HG03097 (cell line): ENCODE measurements around the gene ITPR3.

ENCODE experiments used
- ATAC-seq: cut with Tn5 transposase; IDR thresholded peaks from one replicate; pipeline ENCODE4 v1.9.1; 2021; ENCODE audit not compliant: unreplicated experiment, low FRiP score

The ITPR3 gene

GRCh38 chr6:33711140-33712129, 90.3 kb downstream of the ITPR3 start, which contains the start of gene UQCC2:
TSS of gene UQCC2 (minus strand) at chr6:33711700. CDS start at chr6:33711686, 14 bp downstream.
- peak; percentile 71 for ATAC-seq

- ATAC-seq: no peak
Observed at GRCh38 chr6:33712914-33713313, 91.8 kb downstream of the ITPR3 start.

GRCh38 chr6:33713786-33714185, 92.7 kb downstream of the ITPR3 start:
- ATAC-seq: no peak

- ATAC-seq: no peak
Observed at GRCh38 chr6:33714385-33715040, 93.4 kb downstream of the ITPR3 start.

- no peak for ATAC-seq
Observed at GRCh38 chr6:33716379-33716778, 95.3 kb downstream of the ITPR3 start.

GRCh38 chr6:33716890-33717632, 95.9 kb downstream of the ITPR3 start:
- no peak for ATAC-seq

- no peak for ATAC-seq
Observed at GRCh38 chr6:33717934-33718455, 96.9 kb downstream of the ITPR3 start.

GRCh38 chr6:33718713-33719112, 97.6 kb downstream of the ITPR3 start:
- no peak for ATAC-seq

- no peak for ATAC-seq
Observed at GRCh38 chr6:33719326-33719987, 98.3 kb downstream of the ITPR3 start.

GRCh38 chr6:33720998-33721397, 99.9 kb downstream of the ITPR3 start:
- ATAC-seq: no peak

- no peak for ATAC-seq
Observed at GRCh38 chr6:33721508-33721907, 100.4 kb downstream of the ITPR3 start.

GRCh38 chr6:33722103-33722623, 101.0 kb downstream of the ITPR3 start:
- no peak for ATAC-seq

GRCh38 chr6:33723371-33724085, 102.4 kb downstream of the ITPR3 start:
- ATAC-seq: no peak

- ATAC-seq: no peak
Observed at GRCh38 chr6:33724102-33725023, 103.2 kb downstream of the ITPR3 start.

- no peak for ATAC-seq
Observed at GRCh38 chr6:33725222-33725621, 104.1 kb downstream of the ITPR3 start.

GRCh38 chr6:33725891-33726673, 105.0 kb downstream of the ITPR3 start:
- no peak for ATAC-seq

GRCh38 chr6:33726696-33727095, 105.6 kb downstream of the ITPR3 start:
- no peak for ATAC-seq
